ENCODE measurements around the gene ZNF804B.

GRCh38 chr7:88757371-88757770 lies 2.1 kb upstream of the ZNF804B start:
- TF ChIP-seq EP300 (IDR thresholded peaks at IDR 0.05) (no peak), POLR2A (IDR thresholded peaks at IDR 0.05) (no peak), CTCF (IDR thresholded peaks at IDR 0.05) (no peak)
